ENCODE measurements around the gene CLDN20.
A peak's percentile ranks its signal among the peaks of the same experiment; 100 is the strongest.
"Not testable (repeated sequence)": the region's sequence is repeated elsewhere in the genome, so short reads cannot be mapped to it uniquely, and the experiment has no call there.

CLDN20 gene

GRCh38 chr6:155263373-155264063 is at the start of gene CLDN20:
CLDN20 (plus strand) TSS chr6:155264013; CDS start chr6:155275720, 11,707 bp downstream.
- no peak for DNase-seq

GRCh38 chr6:155215906-155216305 is 47.9 kb upstream of the CLDN20 start:
- DNase-seq, result no peak

- DNase-seq, result no peak
Measured at GRCh38 chr6:155216312-155217046, 47.3 kb upstream of the CLDN20 start.

DNA sequence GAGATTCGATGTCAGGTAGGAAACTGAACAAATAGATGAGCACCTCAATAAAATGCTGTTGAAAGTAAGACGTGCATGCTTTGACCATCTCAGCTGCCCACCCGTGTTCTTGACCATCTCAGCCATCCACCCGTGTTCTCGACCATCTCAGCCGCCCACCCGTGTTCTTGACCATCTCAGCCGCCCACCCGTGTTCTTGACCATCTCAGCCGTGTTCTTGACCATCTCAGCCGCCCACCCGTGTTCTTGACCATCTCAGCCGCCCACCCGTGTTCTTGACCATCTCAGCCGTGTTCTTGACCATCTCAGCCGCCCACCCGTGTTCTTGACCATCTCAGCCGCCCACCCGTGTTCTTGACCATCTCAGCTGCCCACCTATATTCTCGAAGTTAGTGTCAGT is 45.1 kb upstream of the CLDN20 start:
- not testable (repeated sequence) for DNase-seq

GRCh38 chr6:155219299-155219698 is 44.5 kb upstream of the CLDN20 start:
- DNase-seq, result no peak

GRCh38 chr6:155219858-155220301 is 43.9 kb upstream of the CLDN20 start:
- DNase-seq, result no peak

DNA sequence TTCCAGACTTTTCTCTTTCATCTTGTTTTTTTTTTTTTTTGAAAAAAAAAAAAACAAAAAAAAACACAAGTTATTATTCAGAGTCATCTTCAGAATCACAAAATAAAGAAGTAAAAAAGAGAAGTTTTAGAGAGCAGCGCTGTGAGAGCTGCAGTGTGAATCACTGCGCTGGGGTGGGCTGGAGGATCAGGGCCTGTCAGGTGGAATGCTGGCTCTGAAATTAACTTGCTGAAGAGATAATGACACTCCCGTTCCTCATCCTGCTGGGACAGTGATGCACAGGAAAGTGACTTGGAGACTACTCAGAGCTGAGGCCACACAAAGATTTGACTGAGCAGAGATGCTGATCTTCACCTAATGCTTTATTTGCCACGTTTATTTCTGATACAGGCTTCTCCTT is 42.7 kb upstream of the CLDN20 start:
- no peak for DNase-seq

GRCh38 chr6:155222506-155222905 is 41.3 kb upstream of the CLDN20 start:
- DNase-seq, result no peak

GRCh38 chr6:155223646-155224451 is 40.0 kb upstream of the CLDN20 start:
- peak; percentile 89 for DNase-seq

- DNase-seq, result no peak
Measured at GRCh38 chr6:155224618-155225017, 39.2 kb upstream of the CLDN20 start.

DNA sequence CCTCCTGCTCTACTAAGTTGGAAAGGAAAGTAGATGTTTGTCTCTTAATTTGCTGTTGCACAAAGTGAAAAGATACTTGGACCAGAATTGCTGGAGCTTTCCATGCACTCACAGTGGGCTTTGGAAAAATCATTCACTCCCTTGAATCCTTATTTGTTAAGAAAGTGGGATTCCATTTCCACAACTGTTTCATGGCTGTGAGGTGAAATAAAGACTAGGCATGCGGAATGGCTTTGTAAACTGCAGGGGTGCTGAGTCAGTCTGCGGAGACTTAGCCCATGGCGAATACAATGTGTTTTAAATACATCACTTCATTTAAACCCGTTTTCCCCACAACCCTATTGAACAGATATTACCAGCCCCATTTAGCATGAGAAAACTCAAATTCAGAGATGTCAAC is 36.8 kb upstream of the CLDN20 start:
- no peak for DNase-seq

- peak; percentile 37 for DNase-seq
Measured at GRCh38 chr6:155228546-155229166, 35.2 kb upstream of the CLDN20 start.

- DNase-seq, result not testable (repeated sequence)
Measured at GRCh38 chr6:155230975-155231374, 32.8 kb upstream of the CLDN20 start.

DNA sequence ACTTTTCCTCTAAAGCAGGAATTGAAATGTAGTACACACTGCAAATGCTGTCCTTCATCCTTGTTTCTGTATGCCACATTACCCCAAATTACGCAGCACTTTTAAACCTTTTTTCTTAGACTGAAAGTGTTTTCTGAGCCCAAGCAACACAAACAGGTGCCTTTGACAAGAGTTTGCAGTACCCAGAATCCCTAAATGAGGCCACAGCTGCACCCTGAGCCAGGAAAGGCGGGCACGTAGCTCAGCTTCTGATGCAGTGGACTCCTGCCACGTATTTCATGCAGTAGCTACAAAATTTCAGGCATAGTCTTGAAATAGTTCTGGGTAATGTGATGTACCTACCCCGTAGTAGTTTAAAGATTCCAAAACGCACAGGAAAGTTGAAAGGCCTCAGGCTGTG is 31.0 kb upstream of the CLDN20 start:
- no peak for DNase-seq

GRCh38 chr6:155234167-155234566 is 29.6 kb upstream of the CLDN20 start:
- DNase-seq, result no peak

GRCh38 chr6:155234687-155235086 is 29.1 kb upstream of the CLDN20 start:
- no peak for DNase-seq

GRCh38 chr6:155235087-155235486 is 28.7 kb upstream of the CLDN20 start:
- peak; percentile 35 for DNase-seq

GRCh38 chr6:155237613-155238012 is 26.2 kb upstream of the CLDN20 start:
- DNase-seq, result no peak

DNA sequence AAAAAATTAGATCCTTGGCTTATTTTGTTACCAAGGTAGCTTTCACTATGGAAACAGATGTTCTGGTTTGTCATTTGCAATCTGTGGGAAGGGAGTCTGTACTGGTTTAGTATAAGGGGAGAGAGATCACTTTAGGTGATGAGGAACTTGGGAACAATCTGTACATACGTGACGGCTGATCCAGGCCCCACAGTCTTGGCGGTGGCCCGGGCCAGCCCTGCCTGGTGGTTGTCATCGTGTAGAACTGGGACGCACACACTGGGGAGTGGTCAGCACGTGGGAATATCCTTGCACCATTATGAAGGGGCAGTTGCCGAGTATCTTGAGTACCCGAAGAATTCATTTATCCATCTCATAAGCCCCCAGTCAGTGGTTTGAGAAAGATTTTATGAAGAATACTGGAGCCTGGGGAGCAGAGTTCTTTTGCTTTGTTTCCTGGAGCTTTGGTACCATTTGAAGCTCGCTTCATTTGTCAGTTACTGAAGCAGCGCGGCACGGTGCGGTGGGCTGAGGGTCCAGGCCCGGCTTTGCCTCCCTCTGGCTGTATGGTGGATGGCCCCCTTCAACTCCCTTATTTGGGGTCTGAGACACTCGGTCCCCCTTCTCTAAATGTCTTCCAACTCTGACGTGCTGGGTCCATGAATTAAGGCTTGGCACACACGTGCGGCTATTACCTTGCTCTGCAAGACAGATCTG is 22.8 kb upstream of the CLDN20 start:
- no peak for DNase-seq

DNA sequence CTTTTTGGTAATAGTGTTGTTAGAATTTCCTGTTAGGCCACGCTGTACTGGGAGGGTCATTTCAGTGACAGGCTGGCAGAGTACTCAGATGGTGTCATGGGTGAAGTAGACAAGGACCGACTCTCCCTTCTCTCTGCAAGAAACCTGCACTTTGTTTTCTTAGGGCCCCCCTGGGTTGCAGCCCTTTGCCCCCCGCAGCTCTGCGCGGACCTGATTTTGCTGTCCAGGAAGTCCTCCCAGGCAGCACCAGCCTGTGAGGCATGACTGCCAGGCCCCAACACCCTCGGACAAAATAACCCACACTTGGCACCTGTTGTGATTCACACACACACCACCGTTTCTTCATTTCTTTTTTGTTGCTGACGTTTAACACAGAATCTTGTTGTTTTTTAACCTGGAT is 21.8 kb upstream of the CLDN20 start:
- DNase-seq, result no peak

- DNase-seq, result no peak
Measured at GRCh38 chr6:155244434-155244833, 19.4 kb upstream of the CLDN20 start.

DNA sequence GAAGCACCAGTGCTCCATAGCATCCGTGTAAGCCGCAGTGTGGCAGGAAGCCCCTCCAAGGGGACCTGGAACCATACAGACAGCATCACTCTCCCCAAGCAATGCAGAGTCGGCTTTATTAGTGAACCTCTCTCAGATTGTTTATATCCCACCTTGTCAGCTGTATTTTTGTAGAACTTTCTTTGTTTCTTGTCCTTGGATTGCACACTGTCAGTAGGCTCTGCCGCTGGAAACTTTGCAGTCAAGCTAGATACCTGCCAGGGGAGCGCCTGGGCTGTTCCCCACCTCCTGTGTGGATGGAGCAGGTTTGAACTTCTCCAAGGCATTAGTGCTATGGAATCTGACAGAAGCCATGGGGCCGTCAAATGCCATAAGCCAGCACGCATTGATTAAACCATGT is 18.6 kb upstream of the CLDN20 start:
- no peak for DNase-seq

All from fibroblast of upper back skin (primary cell).